Measurements from ENCODE around the gene CCT6B. TPM values are rescaled to one million over a fixed set of nuclear protein-coding genes. Genes with fewer than 3 reads are reported as not detected.
"Not testable (repeated sequence)": the region's sequence is repeated elsewhere in the genome, so short reads cannot be mapped to it uniquely, and the experiment has no call there.

The CCT6B gene
- 2.8 TPM for polyA plus RNA-seq
- long read RNA-seq, donor 1: 0 reads
- long read RNA-seq, donor 2, partial matches to known transcripts: 0 of 4 reads
- long read RNA-seq, donor 2, other reads (novel, unspliced or antisense): 0 of 4 reads
- long read RNA-seq, donor 3: 0 reads
- long read RNA-seq, donor 4: 0 reads
- long read RNA-seq, donor 5: 0 reads
- long read RNA-seq, donor 6: 0 reads
- long read RNA-seq, donor 7, partial matches to known transcripts: 9 of 9 reads
- long read RNA-seq, donor 7, other reads (novel, unspliced or antisense): 0 of 9 reads
- long read RNA-seq, donor 8, partial matches to known transcripts: 14 of 16 reads
- long read RNA-seq, donor 8, other reads (novel, unspliced or antisense): 0 of 16 reads
- long read RNA-seq, donor 9: 0 reads
- long read RNA-seq, donor 10: 0 reads
- long read RNA-seq, donor 11, partial matches to known transcripts: 0 of 2 reads
- long read RNA-seq, donor 11, other reads (novel, unspliced or antisense): 0 of 2 reads

GRCh38 chr17:34961093-34961911, at the start of gene CCT6B, which contains the start of gene ZNF830:
Gene CCT6B, minus strand, starts transcription at chr17:34961460. Its CDS starts 67 bp downstream, at chr17:34961393.
Gene ZNF830, plus strand, starts transcription at chr17:34961540. Its CDS starts 27 bp downstream, at chr17:34961567.
- H3K9me3 ChIP-seq (ENCODE audit: control insufficient read depth, low read depth, low read length): no peaks in the 10 kb centered on the region
- H3K4me1 ChIP-seq (ENCODE audit: control insufficient read depth, insufficient read depth, low read length): no peaks in the 10 kb centered on the region
- peak within 1 kb of the TSS; percentile 84 for H3K27ac ChIP-seq (ENCODE audit: low read length)
- peak within 1 kb of the TSS; percentile 92 for H3K4me3 ChIP-seq (ENCODE audit: low read length)
- DNase-seq: peak; percentile 93 to 96
- WGBS (ENCODE audit: insufficient coverage, low lambda C conversion rate): 0% methylated on average over 2 of the region's 65 CpGs
- H3K36me3 ChIP-seq (ENCODE audit: control insufficient read depth, insufficient read depth, low read length): peaks cover 15% of the 10 kb centered on the region
- H3K27me3 ChIP-seq (ENCODE audit: control insufficient read depth, insufficient read depth, low read length): peaks cover 2% of the 10 kb centered on the region

GRCh38 chr17:35010093-35010492, 48.8 kb upstream of the CCT6B start:
- Histone ChIP-seq H3K4me1 (ENCODE audit: control insufficient read depth, insufficient read depth, low read length) (no peaks in the 10 kb centered on the region), H3K9me3 (ENCODE audit: control insufficient read depth, low read depth, low read length) (no peaks in the 10 kb centered on the region), H3K27me3 (ENCODE audit: control insufficient read depth, insufficient read depth, low read length) (no peaks in the 10 kb centered on the region), H3K27ac (ENCODE audit: low read length) (no peak overlapping the region), H3K36me3 (ENCODE audit: control insufficient read depth, insufficient read depth, low read length) (peaks cover 61% of the 10 kb centered on the region), H3K4me3 (ENCODE audit: low read length) (no peak overlapping the region)
- DNase-seq: no peak
- no CpG with 5 or more reads among the region's 3 CpGs for WGBS (ENCODE audit: insufficient coverage, low lambda C conversion rate)

GRCh38 chr17:35006961-35007360, 45.7 kb upstream of the CCT6B start:
- DNase-seq: no peak
- H3K9me3 ChIP-seq (ENCODE audit: control insufficient read depth, low read depth, low read length): no peaks in the 10 kb centered on the region
- no peak overlapping the region for H3K4me3 ChIP-seq (ENCODE audit: low read length)
- H3K4me1 ChIP-seq (ENCODE audit: control insufficient read depth, insufficient read depth, low read length): no peaks in the 10 kb centered on the region
- peaks cover 69% of the 10 kb centered on the region for H3K36me3 ChIP-seq (ENCODE audit: control insufficient read depth, insufficient read depth, low read length)
- H3K27ac ChIP-seq (ENCODE audit: low read length): no peak overlapping the region
- no CpG with 5 or more reads among the region's 1 CpG for WGBS (ENCODE audit: insufficient coverage, low lambda C conversion rate)
- no peaks in the 10 kb centered on the region for H3K27me3 ChIP-seq (ENCODE audit: control insufficient read depth, insufficient read depth, low read length)

GRCh38 chr17:35006345-35006744, 45.1 kb upstream of the CCT6B start:
- Histone ChIP-seq H3K9me3 (ENCODE audit: control insufficient read depth, low read depth, low read length) (no peaks in the 10 kb centered on the region), H3K27ac (ENCODE audit: low read length) (no peak overlapping the region), H3K27me3 (ENCODE audit: control insufficient read depth, insufficient read depth, low read length) (no peaks in the 10 kb centered on the region), H3K36me3 (ENCODE audit: control insufficient read depth, insufficient read depth, low read length) (peaks cover 71% of the 10 kb centered on the region), H3K4me1 (ENCODE audit: control insufficient read depth, insufficient read depth, low read length) (no peaks in the 10 kb centered on the region), H3K4me3 (ENCODE audit: low read length) (no peak overlapping the region)
- WGBS (ENCODE audit: insufficient coverage, low lambda C conversion rate): no CpG with 5 or more reads among the region's 4 CpGs
- no peak for DNase-seq

GRCh38 chr17:35003778-35004177, 42.5 kb upstream of the CCT6B start:
- WGBS (ENCODE audit: insufficient coverage, low lambda C conversion rate): no CpG with 5 or more reads among the region's 4 CpGs
- no peak overlapping the region for H3K27ac ChIP-seq (ENCODE audit: low read length)

GRCh38 chr17:35002876-35003551, 41.8 kb upstream of the CCT6B start:
- DNase-seq: no peak
- no peaks in the 10 kb centered on the region for H3K9me3 ChIP-seq (ENCODE audit: control insufficient read depth, low read depth, low read length)
- H3K27ac ChIP-seq (ENCODE audit: low read length): no peak overlapping the region
- H3K4me3 ChIP-seq (ENCODE audit: low read length): no peak overlapping the region
- no peaks in the 10 kb centered on the region for H3K27me3 ChIP-seq (ENCODE audit: control insufficient read depth, insufficient read depth, low read length)
- peaks cover 75% of the 10 kb centered on the region for H3K36me3 ChIP-seq (ENCODE audit: control insufficient read depth, insufficient read depth, low read length)
- no peaks in the 10 kb centered on the region for H3K4me1 ChIP-seq (ENCODE audit: control insufficient read depth, insufficient read depth, low read length)
- WGBS (ENCODE audit: insufficient coverage, low lambda C conversion rate): no CpG with 5 or more reads among the region's 15 CpGs

More at GRCh38 chr17:35003778-35004177, 42.5 kb upstream of the CCT6B start:
- H3K36me3 ChIP-seq (ENCODE audit: control insufficient read depth, insufficient read depth, low read length): peaks cover 73% of the 10 kb centered on the region
- H3K4me3 ChIP-seq (ENCODE audit: low read length): no peak overlapping the region
- DNase-seq: no peak
- no peaks in the 10 kb centered on the region for H3K27me3 ChIP-seq (ENCODE audit: control insufficient read depth, insufficient read depth, low read length)
- no peaks in the 10 kb centered on the region for H3K4me1 ChIP-seq (ENCODE audit: control insufficient read depth, insufficient read depth, low read length)
- H3K9me3 ChIP-seq (ENCODE audit: control insufficient read depth, low read depth, low read length): no peaks in the 10 kb centered on the region

- no CpG with 5 or more reads among the region's 2 CpGs for WGBS (ENCODE audit: insufficient coverage, low lambda C conversion rate)
- Histone ChIP-seq H3K27ac (ENCODE audit: low read length) (no peak overlapping the region), H3K4me3 (ENCODE audit: low read length) (no peak overlapping the region), H3K27me3 (ENCODE audit: control insufficient read depth, insufficient read depth, low read length) (no peaks in the 10 kb centered on the region), H3K36me3 (ENCODE audit: control insufficient read depth, insufficient read depth, low read length) (peaks cover 67% of the 10 kb centered on the region), H3K4me1 (ENCODE audit: control insufficient read depth, insufficient read depth, low read length) (no peaks in the 10 kb centered on the region), H3K9me3 (ENCODE audit: control insufficient read depth, low read depth, low read length) (no peaks in the 10 kb centered on the region)
- no peak for DNase-seq
Measured at GRCh38 chr17:35001549-35001948, 40.3 kb upstream of the CCT6B start.

GRCh38 chr17:35000965-35001364, 39.7 kb upstream of the CCT6B start:
- WGBS (ENCODE audit: insufficient coverage, low lambda C conversion rate): 100% methylated on average over 1 of the region's 14 CpGs
- not testable (repeated sequence) for H3K27me3 ChIP-seq (ENCODE audit: control insufficient read depth, insufficient read depth, low read length); H3K4me1 ChIP-seq (ENCODE audit: control insufficient read depth, insufficient read depth, low read length); DNase-seq; H3K27ac ChIP-seq (ENCODE audit: low read length); H3K9me3 ChIP-seq (ENCODE audit: control insufficient read depth, low read depth, low read length); H3K4me3 ChIP-seq (ENCODE audit: low read length)
- H3K36me3 ChIP-seq (ENCODE audit: control insufficient read depth, insufficient read depth, low read length): peaks cover 70% of the 10 kb centered on the region

- H3K36me3 ChIP-seq (ENCODE audit: control insufficient read depth, insufficient read depth, low read length): peaks cover 75% of the 10 kb centered on the region
- H3K27me3 ChIP-seq (ENCODE audit: control insufficient read depth, insufficient read depth, low read length): no peaks in the 10 kb centered on the region
- H3K4me3 ChIP-seq (ENCODE audit: low read length): no peak overlapping the region
- H3K27ac ChIP-seq (ENCODE audit: low read length): no peak overlapping the region
- no peaks in the 10 kb centered on the region for H3K4me1 ChIP-seq (ENCODE audit: control insufficient read depth, insufficient read depth, low read length)
- no peak for DNase-seq
- no peaks in the 10 kb centered on the region for H3K9me3 ChIP-seq (ENCODE audit: control insufficient read depth, low read depth, low read length)
- whole genome bisulfite sequencing (ENCODE audit: insufficient coverage, low lambda C conversion rate): no CpG with 5 or more reads among the region's 2 CpGs
Measured at GRCh38 chr17:34999456-34999855, 38.2 kb upstream of the CCT6B start.

- Histone ChIP-seq H3K36me3 (ENCODE audit: control insufficient read depth, insufficient read depth, low read length) (peaks cover 77% of the 10 kb centered on the region), H3K27me3 (ENCODE audit: control insufficient read depth, insufficient read depth, low read length) (no peaks in the 10 kb centered on the region), H3K4me3 (ENCODE audit: low read length) (no peak overlapping the region), H3K4me1 (ENCODE audit: control insufficient read depth, insufficient read depth, low read length) (no peaks in the 10 kb centered on the region), H3K27ac (ENCODE audit: low read length) (peak overlapping the region; percentile 50), H3K9me3 (ENCODE audit: control insufficient read depth, low read depth, low read length) (no peaks in the 10 kb centered on the region)
- whole genome bisulfite sequencing (ENCODE audit: insufficient coverage, low lambda C conversion rate): no CpG with 5 or more reads among the region's 5 CpGs
- peak; percentile 54 for DNase-seq
Measured at GRCh38 chr17:34998205-34998604, 36.9 kb upstream of the CCT6B start.

All from large intestine (tissue), 12 donors.